Activated T-helper 1 cell treated with anti-CD3 and anti-CD28 coated beads, Interleukin-12 subunit alpha, Interleukin-12 subunit beta, Interleukin-2, Interleukin-4 antibody, amounts not matched to agents 30 ng/mL and 10 ng/mL and 1 ng/mL, durations not matched to agents 14 hours and 24 hours and 36 hours (primary cell): ENCODE results near the gene SLC6A19. TPM values are rescaled to one million over a fixed set of nuclear protein-coding genes. Genes with fewer than 3 reads are reported as not detected.
A peak's percentile ranks its signal among the peaks of the same experiment; 100 is the strongest.
"Not testable (repeated sequence)": the region's sequence is repeated elsewhere in the genome, so short reads cannot be mapped to it uniquely, and the experiment has no call there.

ENCODE experiments used
- DNase-seq: peaks from one replicate; pipeline ENCODE4 v3.0.0; 2021; ENCODE audit warnings: low spot score
- H3K27ac Mint-ChIP-seq: one replicate; pipeline ENCODE4 v1.8.0; 2021; ENCODE audit warnings: mild to moderate bottlenecking, mixed read lengths
- H3K27me3 Mint-ChIP-seq: one replicate; pipeline ENCODE4 v1.8.0; 2022; ENCODE audit warnings: mild to moderate bottlenecking, moderate library complexity, mixed read lengths; ENCODE audit not compliant: insufficient read depth
- H3K36me3 Mint-ChIP-seq: one replicate; pipeline ENCODE4 v1.8.0; 2021; ENCODE audit warnings: low read depth, mixed read lengths
- H3K4me1 Mint-ChIP-seq: one replicate; pipeline ENCODE4 v1.8.0; 2021; ENCODE audit warnings: low read depth, mixed read lengths
- H3K4me3 Mint-ChIP-seq: one replicate; pipeline ENCODE4 v1.8.0; 2021; ENCODE audit warnings: mild to moderate bottlenecking, moderate library complexity, mixed read lengths
- H3K9me3 Mint-ChIP-seq: one replicate; pipeline ENCODE4 v1.8.0; 2021; ENCODE audit warnings: mixed read lengths
- intact Hi-C: fragments of 100-400 bp; cut with micrococcal nuclease; formaldehyde crosslinking; loops from one replicate; pipeline ENCODE4 v1.15.1; 2024
- total RNA-seq: library from RNA; stranded (reverse); gene quantifications from 2 replicates; pipeline ENCODE4 v1.2.3, GENCODE V29; 2022

The SLC6A19 gene
- total RNA-seq, 1 donor from 2014 or later = not detected

DNA sequence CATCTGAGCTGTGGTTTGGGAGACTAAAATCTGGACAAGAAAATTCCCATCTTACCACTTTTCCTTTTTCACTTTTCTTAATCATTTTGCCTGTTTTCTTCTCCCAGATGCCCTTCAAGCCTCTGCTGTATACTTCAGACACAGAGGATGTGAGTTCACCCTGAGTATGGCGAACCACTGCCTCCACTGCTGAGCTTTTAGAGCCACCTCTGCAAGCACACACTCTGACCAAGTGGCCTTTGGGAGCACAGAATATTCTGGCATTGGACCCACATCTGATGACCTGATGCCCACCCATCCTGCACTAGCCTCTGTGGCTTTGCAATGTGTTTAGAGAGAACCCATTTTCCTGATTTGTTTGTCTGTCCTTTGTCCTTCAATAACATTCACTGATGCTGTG is 61.0 kb downstream of the SLC6A19 start:
- Mint-ChIP-seq H3K36me3 (no peaks in the 10 kb centered on the region), H3K4me3 (no peak overlapping the region), H3K4me1 (no peaks in the 10 kb centered on the region), H3K27ac (no peak overlapping the region), H3K9me3 (no peaks in the 10 kb centered on the region), H3K27me3 (peaks cover 7% of the 10 kb centered on the region)
- no peak for DNase-seq
- intact Hi-C loops = no loop called here

DNA sequence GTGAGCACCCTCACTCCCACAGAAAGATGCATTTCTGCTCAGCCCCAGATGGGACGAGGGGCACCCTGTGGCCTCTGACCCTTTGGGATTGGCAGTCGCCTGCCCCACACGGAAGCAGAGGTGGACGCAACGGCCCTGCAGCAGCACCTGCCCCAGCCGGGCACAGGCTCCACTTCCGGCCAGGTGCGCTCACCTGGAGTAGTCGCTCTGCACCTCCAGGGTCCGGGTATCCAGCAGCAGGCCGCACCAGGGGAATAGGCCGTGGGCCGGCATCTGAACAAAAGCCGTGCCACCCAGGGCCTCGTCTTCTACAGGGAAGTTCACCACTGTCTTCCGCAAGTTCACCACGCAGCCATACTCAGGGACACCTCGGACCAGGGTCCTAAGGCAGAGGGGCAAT is 62.8 kb downstream of the SLC6A19 start:
- no peak overlapping the region for H3K27ac Mint-ChIP-seq
- intact Hi-C loops = no loop called here
- H3K9me3 Mint-ChIP-seq = no peaks in the 10 kb centered on the region
- H3K4me1 Mint-ChIP-seq = peaks cover 10% of the 10 kb centered on the region
- DNase-seq = no peak
- peaks cover 5% of the 10 kb centered on the region for H3K27me3 Mint-ChIP-seq
- H3K4me3 Mint-ChIP-seq = no peak overlapping the region
- no peaks in the 10 kb centered on the region for H3K36me3 Mint-ChIP-seq

DNA sequence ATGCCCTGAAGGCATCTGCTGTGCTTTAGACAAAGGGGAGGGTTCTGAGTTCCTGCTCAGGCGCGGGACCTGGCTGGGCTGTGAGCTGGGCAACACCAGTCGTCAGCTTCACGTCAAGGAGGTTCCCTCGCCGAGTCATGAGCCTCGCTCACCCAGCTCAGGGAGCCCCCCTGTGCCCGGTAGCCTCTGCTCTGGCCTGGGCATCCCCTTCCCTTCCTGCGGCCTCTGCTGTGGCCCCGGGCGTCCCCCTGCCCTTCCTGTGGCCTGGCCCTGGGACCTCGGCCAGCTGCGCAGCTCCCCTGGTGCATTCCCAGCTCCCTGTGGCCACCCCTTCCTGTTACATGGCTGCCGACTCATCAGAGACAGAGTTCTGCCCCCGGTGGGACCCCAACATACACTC is 63.6 kb downstream of the SLC6A19 start:
- no peak overlapping the region for H3K4me3 Mint-ChIP-seq
- no peaks in the 10 kb centered on the region for H3K36me3 Mint-ChIP-seq
- H3K27me3 Mint-ChIP-seq = peaks cover 5% of the 10 kb centered on the region
- H3K4me1 Mint-ChIP-seq = peaks cover 10% of the 10 kb centered on the region
- DNase-seq = no peak
- H3K27ac Mint-ChIP-seq = no peak overlapping the region
- intact Hi-C loops = no loop called here
- no peaks in the 10 kb centered on the region for H3K9me3 Mint-ChIP-seq

DNA sequence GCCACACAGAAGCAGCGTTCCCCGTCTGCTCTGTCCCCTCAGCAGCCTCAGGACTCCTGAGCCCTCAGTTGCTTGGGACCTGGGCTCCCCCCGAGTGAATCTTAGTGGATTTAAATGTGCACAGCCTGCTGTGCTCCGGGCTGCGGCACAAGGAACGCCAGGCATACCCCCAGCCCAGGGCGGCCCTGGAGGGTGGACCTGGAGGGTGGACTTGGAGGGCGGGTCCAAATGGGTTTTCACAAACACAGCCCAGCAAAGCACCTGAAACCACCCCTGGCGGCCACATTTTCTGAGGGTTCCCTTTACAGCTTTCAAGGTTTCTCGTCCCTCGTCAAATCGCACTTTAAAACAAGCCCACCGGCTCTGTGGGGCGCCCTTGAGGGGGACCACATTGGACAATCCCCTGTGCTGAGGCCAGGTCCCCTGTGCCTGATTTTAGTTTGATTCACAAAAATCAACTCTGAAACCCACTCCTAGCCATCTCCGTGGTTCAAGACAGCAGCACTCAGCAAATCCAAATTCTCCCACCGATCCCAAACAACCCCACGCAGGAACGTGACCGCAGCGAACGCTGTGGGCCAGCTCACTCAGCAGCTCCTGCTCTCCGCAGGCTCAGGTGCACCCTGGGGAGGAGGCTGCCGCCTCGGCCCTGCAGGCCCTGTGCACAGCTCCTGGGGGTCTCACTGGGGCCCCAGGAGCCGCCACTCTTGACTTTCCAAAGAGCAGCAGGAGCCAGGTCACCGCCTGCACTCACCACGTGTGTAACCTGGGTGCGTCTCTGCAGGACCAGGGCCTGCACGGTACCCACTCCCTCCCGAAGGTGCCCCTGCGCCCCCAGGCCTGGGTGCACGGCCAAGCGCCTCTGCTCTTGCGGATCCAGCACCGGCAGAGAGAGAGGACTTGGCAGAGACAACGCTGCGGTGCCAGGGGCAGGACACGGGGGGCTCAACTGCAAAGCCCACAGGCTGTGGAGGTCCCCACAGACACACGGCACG is 64.4 kb downstream of the SLC6A19 start:
- peaks cover 10% of the 10 kb centered on the region for H3K4me1 Mint-ChIP-seq
- DNase-seq = no peak
- H3K9me3 Mint-ChIP-seq = no peaks in the 10 kb centered on the region
- H3K4me3 Mint-ChIP-seq = no peak overlapping the region
- H3K36me3 Mint-ChIP-seq = no peaks in the 10 kb centered on the region
- no peak overlapping the region for H3K27ac Mint-ChIP-seq
- intact Hi-C loops = no loop called here
- peaks cover 2% of the 10 kb centered on the region for H3K27me3 Mint-ChIP-seq

DNA sequence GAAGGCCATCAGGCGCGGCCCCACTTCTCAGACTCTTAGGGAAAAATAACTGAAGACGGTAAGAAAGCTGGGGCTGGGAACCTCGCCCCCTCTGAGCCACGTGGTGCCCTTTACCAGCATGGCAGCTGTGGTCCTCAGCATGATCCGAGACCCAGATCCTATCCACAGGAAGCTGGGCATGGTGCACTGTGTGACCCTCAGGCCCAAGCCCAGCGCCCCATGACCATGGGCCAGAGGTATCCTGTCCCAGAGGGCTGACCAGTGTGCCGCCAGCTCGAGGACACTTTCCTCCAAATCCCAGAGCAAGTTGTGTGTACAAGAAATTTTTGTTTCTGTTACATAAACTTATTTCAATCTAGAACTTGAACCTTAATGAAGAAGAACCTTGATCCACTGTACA is 65.4 kb downstream of the SLC6A19 start:
- Mint-ChIP-seq H3K9me3 (no peaks in the 10 kb centered on the region), H3K27me3 (peaks cover 2% of the 10 kb centered on the region), H3K36me3 (no peaks in the 10 kb centered on the region), H3K4me3 (no peak overlapping the region), H3K27ac (no peak overlapping the region), H3K4me1 (peaks cover 10% of the 10 kb centered on the region)
- intact Hi-C loops = no loop called here
- no peak for DNase-seq

DNA sequence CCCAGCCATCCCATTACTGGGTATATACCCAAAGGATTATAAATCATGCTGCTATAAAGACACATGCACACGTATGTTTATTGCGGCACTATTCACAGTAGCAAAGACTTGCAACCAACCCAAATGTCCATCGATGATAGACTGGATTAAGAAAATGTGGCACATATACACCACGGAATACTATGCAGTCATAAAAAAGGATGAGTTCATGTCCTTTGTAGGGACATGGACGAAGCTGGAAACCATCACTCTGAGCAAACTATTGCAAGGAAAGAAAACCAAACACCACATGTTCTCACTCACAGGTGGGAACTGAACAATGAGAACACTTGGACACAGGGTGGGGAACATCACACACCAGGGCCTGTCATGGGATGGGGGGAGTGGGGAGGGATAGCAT is 66.1 kb downstream of the SLC6A19 start:
- H3K36me3 Mint-ChIP-seq, H3K9me3 Mint-ChIP-seq, H3K4me3 Mint-ChIP-seq, intact Hi-C loops, DNase-seq, H3K27ac Mint-ChIP-seq, H3K4me1 Mint-ChIP-seq, H3K27me3 Mint-ChIP-seq: not testable (repeated sequence)

DNA sequence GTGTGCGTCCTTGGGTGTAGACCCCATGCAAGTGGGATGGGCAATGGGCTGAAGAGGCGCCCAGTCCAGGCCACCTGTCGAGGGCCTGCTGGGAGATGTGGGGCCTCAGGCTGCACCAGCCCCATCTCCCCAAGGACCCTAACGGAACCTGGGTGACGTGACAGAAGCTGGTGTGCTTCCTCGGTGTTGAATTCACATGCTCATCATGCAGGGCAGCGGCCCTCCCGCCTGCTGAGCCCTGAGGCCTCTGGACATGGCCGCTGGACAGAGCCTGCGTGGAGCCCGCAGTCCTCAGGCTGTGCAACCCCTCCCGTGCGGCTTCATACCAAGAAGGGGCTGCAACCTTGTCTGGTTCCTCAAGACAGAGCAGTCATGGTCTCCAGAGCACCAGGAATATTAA is 66.7 kb downstream of the SLC6A19 start:
- H3K9me3 Mint-ChIP-seq = no peaks in the 10 kb centered on the region
- no peak overlapping the region for H3K27ac Mint-ChIP-seq
- no peak for DNase-seq
- H3K4me3 Mint-ChIP-seq = no peak overlapping the region
- H3K27me3 Mint-ChIP-seq = no peaks in the 10 kb centered on the region
- intact Hi-C loops = no loop called here
- H3K36me3 Mint-ChIP-seq = no peaks in the 10 kb centered on the region
- peaks cover 10% of the 10 kb centered on the region for H3K4me1 Mint-ChIP-seq

DNA sequence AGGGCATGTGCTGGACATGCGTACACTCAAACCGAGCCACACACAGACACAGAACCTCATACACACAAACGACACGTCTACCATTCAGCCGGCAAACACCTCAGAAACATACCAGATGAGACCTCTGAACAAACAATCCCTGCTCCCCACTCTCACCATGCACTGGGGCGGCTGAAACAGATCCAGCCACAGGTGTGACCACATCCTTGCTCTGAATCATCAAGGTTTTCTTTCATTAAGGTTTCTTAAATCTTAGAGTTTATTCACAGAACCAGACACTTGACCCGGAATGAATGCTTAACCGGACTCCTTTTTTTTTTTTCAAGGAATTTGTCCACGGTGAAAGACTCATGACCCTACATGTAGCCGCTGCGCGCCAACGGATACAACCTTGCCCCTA is 67.3 kb downstream of the SLC6A19 start:
- Mint-ChIP-seq H3K27me3 (no peaks in the 10 kb centered on the region), H3K36me3 (no peaks in the 10 kb centered on the region), H3K4me3 (no peak overlapping the region), H3K4me1 (peaks cover 10% of the 10 kb centered on the region), H3K27ac (no peak overlapping the region), H3K9me3 (no peaks in the 10 kb centered on the region)
- intact Hi-C loops = no loop called here
- peak; percentile 14 for DNase-seq

DNA sequence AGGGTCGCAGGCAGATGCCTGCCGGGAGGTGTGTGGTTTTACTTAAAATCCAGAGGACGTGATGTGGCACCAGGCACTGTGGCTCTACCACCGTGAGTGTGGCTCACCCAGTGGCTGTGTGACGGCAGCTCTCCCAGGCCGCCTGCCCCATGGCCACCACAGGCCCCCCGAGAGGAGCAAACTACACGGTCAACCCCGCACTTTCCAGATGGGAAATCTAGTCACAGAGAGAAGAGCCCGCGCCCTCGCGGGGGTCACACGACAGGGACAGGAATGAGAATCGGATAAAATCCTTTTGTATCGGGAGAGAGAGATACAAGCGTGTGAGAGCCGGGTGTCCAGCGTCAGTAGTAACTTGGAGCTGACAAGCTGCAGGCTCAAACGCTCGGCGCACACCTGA is 69.0 kb downstream of the SLC6A19 start:
- Mint-ChIP-seq H3K27me3 (no peaks in the 10 kb centered on the region), H3K27ac (no peak overlapping the region), H3K4me3 (no peak overlapping the region), H3K4me1 (peaks cover 10% of the 10 kb centered on the region), H3K9me3 (no peaks in the 10 kb centered on the region), H3K36me3 (no peaks in the 10 kb centered on the region)
- DNase-seq = no peak
- intact Hi-C loops = no loop called here

DNA sequence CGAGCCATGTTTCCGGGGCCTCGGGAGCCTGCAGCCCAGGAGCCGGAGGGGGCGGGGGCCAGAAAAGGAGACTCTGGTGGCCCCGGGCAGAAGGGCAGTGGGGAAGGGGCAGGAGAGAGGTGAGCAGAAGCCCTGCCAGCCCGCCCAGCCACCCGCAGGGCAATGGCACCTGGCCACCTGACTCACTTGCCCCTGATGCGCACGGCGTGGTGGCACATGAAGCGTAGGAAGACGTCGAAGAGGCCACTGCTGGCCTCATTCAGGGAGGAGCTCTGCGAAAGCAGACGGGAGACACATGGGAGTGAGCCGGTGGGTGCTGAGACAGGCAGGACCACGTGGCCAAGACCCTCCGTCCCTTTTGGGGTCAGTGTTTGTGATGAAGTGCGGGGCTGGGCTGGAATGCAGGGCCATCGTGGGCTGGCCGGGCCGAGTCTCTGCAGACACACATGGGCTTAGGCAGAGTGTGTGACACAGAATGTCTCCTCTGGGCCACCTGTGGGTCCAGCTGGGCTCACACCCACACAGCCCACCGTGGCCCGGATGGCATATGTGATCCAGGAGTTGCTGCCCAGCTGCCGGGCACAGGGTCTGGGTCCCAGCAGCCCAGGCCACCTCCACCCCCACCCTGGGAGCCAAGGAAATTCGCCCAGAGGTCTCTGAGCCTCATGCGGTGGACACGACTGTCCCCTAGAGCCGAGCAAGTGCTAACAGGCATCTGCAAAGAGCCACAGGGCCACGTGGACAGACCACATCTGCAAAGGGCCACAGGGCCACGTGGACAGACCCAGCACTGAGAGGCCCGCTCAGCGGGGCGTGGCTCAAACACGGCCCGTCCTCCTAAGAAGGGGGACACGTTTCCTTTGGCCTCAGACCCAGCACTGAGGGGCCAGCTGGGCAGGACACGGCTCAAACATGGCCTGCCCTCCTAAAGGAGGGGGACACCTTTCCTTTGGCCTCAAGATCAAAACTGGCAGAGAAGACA is 69.8 kb downstream of the SLC6A19 start:
- Mint-ChIP-seq H3K36me3 (no peaks in the 10 kb centered on the region), H3K4me1 (peaks cover 10% of the 10 kb centered on the region), H3K27ac (no peak overlapping the region), H3K9me3 (no peaks in the 10 kb centered on the region), H3K4me3 (no peak overlapping the region), H3K27me3 (no peaks in the 10 kb centered on the region)
- no peak for DNase-seq
- intact Hi-C loops = no loop called here

DNA sequence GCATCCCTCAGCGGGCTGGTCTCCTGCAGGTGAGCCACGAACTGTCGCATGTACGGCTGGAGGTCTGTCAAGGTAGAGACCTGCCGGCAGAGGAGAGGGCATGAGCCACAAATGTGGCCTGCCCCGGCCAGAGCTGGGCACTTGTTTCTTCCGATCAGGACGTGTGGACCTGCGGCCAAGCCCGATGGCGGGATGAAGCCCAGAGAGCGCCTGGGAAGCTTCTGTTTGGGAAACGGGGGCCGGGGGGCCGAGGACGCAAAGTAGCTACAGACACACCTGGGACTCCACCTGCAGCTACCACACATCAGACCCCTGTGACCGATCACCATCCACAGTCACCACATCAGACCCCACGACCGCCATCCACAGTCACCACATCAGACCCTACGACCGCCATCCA is 70.8 kb downstream of the SLC6A19 start:
- H3K9me3 Mint-ChIP-seq = no peaks in the 10 kb centered on the region
- H3K27ac Mint-ChIP-seq = no peak overlapping the region
- intact Hi-C loops = no loop called here
- peaks cover 4% of the 10 kb centered on the region for H3K36me3 Mint-ChIP-seq
- no peak for DNase-seq
- no peak overlapping the region for H3K4me3 Mint-ChIP-seq
- H3K4me1 Mint-ChIP-seq = peaks cover 10% of the 10 kb centered on the region
- H3K27me3 Mint-ChIP-seq = no peaks in the 10 kb centered on the region

DNA sequence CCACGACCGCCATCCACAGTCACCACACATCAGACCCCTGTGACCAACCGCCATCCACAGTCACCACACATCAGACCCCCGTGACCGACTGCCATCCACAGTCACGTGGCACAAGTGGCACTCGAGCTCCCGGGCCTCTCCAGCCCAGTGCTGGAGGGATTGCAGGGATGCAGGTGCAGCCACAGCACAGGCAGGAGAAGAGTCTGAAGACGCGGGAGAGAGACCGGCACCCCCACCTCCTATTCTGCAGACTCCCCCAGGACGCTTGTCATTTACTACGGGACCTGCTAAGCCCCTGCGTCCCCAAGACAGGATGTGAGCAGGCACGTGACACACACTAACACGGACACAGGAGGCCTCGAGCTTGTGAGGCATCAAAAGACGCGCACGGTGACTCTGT is 72.3 kb downstream of the SLC6A19 start:
- no peak overlapping the region for H3K27ac Mint-ChIP-seq
- DNase-seq = no peak
- no peak overlapping the region for H3K4me3 Mint-ChIP-seq
- H3K36me3 Mint-ChIP-seq = peaks cover 8% of the 10 kb centered on the region
- intact Hi-C loops = no loop called here
- H3K27me3 Mint-ChIP-seq = no peaks in the 10 kb centered on the region
- peaks cover 4% of the 10 kb centered on the region for H3K4me1 Mint-ChIP-seq
- H3K9me3 Mint-ChIP-seq = no peaks in the 10 kb centered on the region

DNA sequence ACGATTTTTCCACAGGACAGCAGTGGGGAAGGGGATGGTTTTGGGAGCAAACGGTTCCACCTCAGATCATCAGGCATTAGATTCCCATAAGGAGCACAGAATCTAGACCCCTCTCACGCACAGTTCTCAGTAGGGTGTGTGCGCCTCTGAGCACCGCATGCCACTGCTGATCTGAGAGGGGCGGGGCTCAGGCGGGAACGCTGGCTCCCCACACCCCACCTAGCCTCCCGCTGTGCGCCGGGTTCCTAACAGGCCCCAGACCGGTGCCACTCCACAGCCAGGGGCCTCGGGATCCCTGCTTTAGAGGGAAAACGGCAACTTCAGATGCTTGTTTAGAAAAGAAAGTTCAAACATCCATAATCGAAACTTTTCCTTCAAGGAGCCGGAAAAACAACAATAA is 73.1 kb downstream of the SLC6A19 start:
- intact Hi-C loops = no loop called here
- no peak for DNase-seq
- Mint-ChIP-seq H3K4me3 (no peak overlapping the region), H3K9me3 (no peaks in the 10 kb centered on the region), H3K27ac (no peak overlapping the region), H3K36me3 (peaks cover 8% of the 10 kb centered on the region), H3K4me1 (no peaks in the 10 kb centered on the region), H3K27me3 (no peaks in the 10 kb centered on the region)
